ENCODE data around the gene SERBP1. TPM values are rescaled to one million over a fixed set of nuclear protein-coding genes. Genes with fewer than 3 reads are reported as not detected.
"Not testable (repeated sequence)": the region's sequence is repeated elsewhere in the genome, so short reads cannot be mapped to it uniquely, and the experiment has no call there.

Gene SERBP1
- total RNA-seq, 1 experiment from 2014 or later: 315 TPM

DNA sequence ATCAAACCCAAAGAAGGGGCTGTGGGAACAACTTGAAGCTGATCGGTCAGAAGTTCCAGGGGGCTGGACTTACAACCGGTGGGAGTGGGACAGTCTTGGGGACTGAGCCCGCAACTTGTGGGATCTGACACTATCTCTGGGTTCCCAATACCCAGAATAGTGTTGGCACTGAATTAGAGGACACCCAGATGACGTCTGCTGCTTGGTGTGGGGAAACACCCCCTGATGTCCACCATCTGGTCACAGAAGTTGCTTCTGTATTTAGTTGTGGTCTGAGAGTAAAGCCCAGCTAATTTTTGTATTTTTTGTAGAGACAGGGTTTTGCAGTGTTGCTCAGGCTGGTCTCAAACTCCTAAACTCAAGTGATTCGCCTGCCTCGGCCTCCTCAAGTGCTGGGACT, 28.8 kb downstream of the SERBP1 start:
- CTCF ChIA-PET: interaction anchor here (0.6 kb wide), 1 partner anchor 254 kb away, joined by 3 read pairs; no protein-coding TSS in a partner anchor
- intact Hi-C loops (cut with micrococcal nuclease): no loop called here
- no peaks in the 10 kb centered on the region for H3K27me3 Mint-ChIP-seq (ENCODE audit: insufficient read depth, unreplicated experiment)
- H3K4me1 Mint-ChIP-seq (ENCODE audit: insufficient read depth, unreplicated experiment): peaks cover 11% of the 10 kb centered on the region
- TF ChIP-seq, protein P1, sequence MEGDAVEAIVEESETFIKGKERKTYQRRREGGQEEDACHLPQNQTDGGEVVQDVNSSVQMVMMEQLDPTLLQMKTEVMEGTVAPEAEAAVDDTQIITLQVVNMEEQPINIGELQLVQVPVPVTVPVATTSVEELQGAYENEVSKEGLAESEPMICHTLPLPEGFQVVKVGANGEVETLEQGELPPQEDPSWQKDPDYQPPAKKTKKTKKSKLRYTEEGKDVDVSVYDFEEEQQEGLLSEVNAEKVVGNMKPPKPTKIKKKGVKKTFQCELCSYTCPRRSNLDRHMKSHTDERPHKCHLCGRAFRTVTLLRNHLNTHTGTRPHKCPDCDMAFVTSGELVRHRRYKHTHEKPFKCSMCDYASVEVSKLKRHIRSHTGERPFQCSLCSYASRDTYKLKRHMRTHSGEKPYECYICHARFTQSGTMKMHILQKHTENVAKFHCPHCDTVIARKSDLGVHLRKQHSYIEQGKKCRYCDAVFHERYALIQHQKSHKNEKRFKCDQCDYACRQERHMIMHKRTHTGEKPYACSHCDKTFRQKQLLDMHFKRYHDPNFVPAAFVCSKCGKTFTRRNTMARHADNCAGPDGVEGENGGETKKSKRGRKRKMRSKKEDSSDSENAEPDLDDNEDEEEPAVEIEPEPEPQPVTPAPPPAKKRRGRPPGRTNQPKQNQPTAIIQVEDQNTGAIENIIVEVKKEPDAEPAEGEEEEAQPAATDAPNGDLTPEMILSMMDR (IDR thresholded peaks at IDR 0.05; ENCODE audit: unreplicated experiment): no peak
- POLR2A ChIA-PET: interaction anchor here (0.6 to 2.1 kb wide), 7 partner anchors 8 to 61 kb away, joined by 3 to 7 read pairs (median 4); no protein-coding TSS in a partner anchor
- H3K9me3 Mint-ChIP-seq (ENCODE audit: unreplicated experiment): no peaks in the 10 kb centered on the region
- no TSS peak for BruUV-seq (replicated peaks)
- no peak overlapping the region for H3K4me3 Mint-ChIP-seq (ENCODE audit: unreplicated experiment)
- H3K27ac Mint-ChIP-seq (ENCODE audit: low read depth, unreplicated experiment): no peak overlapping the region
- no peak for DNase-seq (ENCODE audit: unreplicated experiment)
- H3K36me3 Mint-ChIP-seq (ENCODE audit: insufficient read depth, unreplicated experiment): peaks cover 49% of the 10 kb centered on the region

DNA sequence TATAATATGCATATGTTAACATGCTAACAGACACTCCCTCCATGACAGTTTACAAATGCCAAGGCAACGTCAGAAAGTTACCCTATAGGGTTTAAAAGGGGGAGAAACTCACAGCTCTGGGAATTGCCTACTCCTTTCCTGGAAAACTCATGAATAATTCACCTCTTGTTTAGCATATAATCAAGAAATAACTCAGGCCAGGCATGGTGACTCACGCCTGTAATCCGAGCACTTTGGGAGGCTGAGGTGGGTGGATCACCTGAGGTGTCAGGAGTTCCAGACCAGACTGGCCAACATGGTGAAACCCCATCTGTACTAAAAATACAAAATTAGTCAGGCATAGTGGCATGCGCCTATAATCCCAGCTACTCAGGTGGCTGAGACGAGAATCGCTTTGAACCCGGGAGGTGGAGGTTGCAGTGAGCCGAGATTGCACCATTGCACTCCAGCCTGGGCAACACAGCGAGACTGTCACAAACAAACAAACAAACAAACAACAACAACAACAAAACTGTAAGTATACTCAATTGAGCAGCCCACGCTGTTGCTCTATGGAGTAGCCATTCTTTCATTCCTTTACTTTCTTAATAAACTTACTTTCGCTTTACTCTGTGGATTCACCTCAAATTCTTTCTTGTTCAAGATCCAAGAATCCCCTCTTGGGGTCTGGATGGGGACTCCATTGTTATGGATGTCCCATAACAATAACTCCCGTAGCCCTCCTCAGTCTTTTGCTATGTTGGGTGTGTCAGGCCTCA, 30.0 kb downstream of the SERBP1 start:
- peak; percentile 86 for DNase-seq (ENCODE audit: unreplicated experiment)
- CTCF ChIA-PET: not testable (repeated sequence)
- POLR2A ChIA-PET: interaction anchor here (0.7 to 1.8 kb wide), 8 partner anchors 9 to 68 kb away, joined by 3 to 7 read pairs (median 4); partner anchors contain the start of gene SERBP1

DNA sequence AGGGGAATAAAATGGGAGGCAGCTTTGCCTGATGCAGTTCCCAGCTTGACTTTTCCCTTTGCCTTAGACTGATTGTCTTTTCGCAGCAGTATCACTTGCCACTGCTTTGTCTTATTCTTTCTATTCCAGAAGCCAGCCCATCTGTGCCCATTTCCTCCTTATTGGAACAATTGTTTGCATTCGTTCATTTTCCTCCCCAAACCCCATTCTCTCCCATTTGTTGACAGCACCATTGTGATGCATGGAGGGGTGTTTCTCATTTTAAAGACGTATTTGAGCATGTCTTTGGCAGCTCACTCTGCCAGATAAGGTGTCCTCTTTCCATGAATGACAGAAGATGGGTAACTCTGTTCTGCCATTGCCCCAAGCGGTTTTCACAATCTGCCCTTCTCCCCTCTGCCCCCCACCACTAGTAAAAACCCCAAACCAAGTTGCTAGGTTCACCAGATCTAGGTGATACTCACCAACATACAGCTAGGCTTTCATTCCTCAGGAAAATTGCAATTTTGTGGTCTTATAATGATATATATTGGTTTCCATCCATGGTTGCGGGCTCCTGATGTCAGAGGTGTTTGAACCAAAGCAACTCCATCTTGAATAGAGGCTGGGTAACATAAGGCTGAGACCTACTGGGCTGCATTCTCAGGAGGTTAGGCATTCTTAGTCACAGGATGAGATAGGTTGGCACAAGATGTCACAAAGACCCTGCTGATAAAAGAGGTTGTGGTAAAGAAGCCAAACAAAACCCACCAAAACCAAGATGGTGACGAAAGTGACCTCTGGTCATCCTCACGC, 30.8 kb downstream of the SERBP1 start:
- intact Hi-C loops (cut with micrococcal nuclease): no loop called here
- H3K4me3 Mint-ChIP-seq (ENCODE audit: unreplicated experiment): no peak overlapping the region
- CTCF ChIA-PET: no interaction called here
- no TSS peak for BruUV-seq (replicated peaks)
- H3K9me3 Mint-ChIP-seq (ENCODE audit: unreplicated experiment): no peaks in the 10 kb centered on the region
- POLR2A ChIA-PET: interaction anchor here (0.7 to 1.8 kb wide), 9 partner anchors 10 to 69 kb away, joined by 3 to 7 read pairs (median 4); partner anchors contain the start of gene SERBP1
- peaks cover 11% of the 10 kb centered on the region for H3K4me1 Mint-ChIP-seq (ENCODE audit: insufficient read depth, unreplicated experiment)
- DNase-seq (ENCODE audit: unreplicated experiment): no peak
- H3K27me3 Mint-ChIP-seq (ENCODE audit: insufficient read depth, unreplicated experiment): no peaks in the 10 kb centered on the region
- peak overlapping the region; percentile 69 for H3K27ac Mint-ChIP-seq (ENCODE audit: low read depth, unreplicated experiment)
- TF ChIP-seq, protein P1 (IDR thresholded peaks at IDR 0.05; ENCODE audit: unreplicated experiment): no peak
- H3K36me3 Mint-ChIP-seq (ENCODE audit: insufficient read depth, unreplicated experiment): peaks cover 30% of the 10 kb centered on the region

More for the DNA sequence above, 30.0 kb downstream of the SERBP1 start:
- H3K4me3 Mint-ChIP-seq (ENCODE audit: unreplicated experiment); BruUV-seq (replicated peaks); intact Hi-C loops (cut with micrococcal nuclease); H3K9me3 Mint-ChIP-seq (ENCODE audit: unreplicated experiment); H3K27me3 Mint-ChIP-seq (ENCODE audit: insufficient read depth, unreplicated experiment): not testable (repeated sequence)
- Mint-ChIP-seq H3K36me3 (ENCODE audit: insufficient read depth, unreplicated experiment) (peaks cover 37% of the 10 kb centered on the region), H3K27ac (ENCODE audit: low read depth, unreplicated experiment) (peak overlapping the region; percentile 69), H3K4me1 (ENCODE audit: insufficient read depth, unreplicated experiment) (peaks cover 11% of the 10 kb centered on the region)

DNA sequence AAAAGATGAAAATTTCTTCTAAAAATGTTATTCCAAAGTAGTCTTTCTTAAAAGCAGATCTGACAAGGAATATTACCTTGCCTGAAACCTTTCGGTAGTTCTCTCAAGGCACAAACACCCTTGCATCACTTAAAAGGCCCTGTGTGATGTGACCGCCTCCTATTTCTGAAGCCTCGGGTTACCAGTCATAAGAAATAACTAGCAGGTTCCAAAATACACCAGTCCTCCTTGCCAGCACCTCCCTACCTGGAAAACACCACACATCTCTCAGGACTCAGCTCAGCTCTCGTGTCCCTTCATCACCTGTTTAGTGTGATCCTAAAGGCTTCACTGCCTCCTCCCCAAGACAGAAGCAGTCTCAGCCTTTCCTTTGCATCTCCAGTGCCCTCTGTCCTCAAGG, 35.7 kb downstream of the SERBP1 start:
- intact Hi-C loops (cut with micrococcal nuclease): no loop called here
- peaks cover 28% of the 10 kb centered on the region for H3K36me3 Mint-ChIP-seq (ENCODE audit: insufficient read depth, unreplicated experiment)
- no TSS peak for BruUV-seq (replicated peaks)
- H3K9me3 Mint-ChIP-seq (ENCODE audit: unreplicated experiment): no peaks in the 10 kb centered on the region
- H3K27ac Mint-ChIP-seq (ENCODE audit: low read depth, unreplicated experiment): no peak overlapping the region
- POLR2A ChIA-PET: interaction anchor here (0.9 to 1.0 kb wide), 2 partner anchors 14 to 22 kb away, joined by 3 read pairs; no protein-coding TSS in a partner anchor
- TF ChIP-seq, protein P1 (IDR thresholded peaks at IDR 0.05; ENCODE audit: unreplicated experiment): no peak
- H3K27me3 Mint-ChIP-seq (ENCODE audit: insufficient read depth, unreplicated experiment): no peaks in the 10 kb centered on the region
- H3K4me3 Mint-ChIP-seq (ENCODE audit: unreplicated experiment): no peak overlapping the region
- CTCF ChIA-PET: interaction anchor here (0.6 to 3.0 kb wide), 3 partner anchors 47 to 181 kb away, joined by 3 to 13 read pairs (median 3); no protein-coding TSS in a partner anchor
- DNase-seq (ENCODE audit: unreplicated experiment): no peak
- H3K4me1 Mint-ChIP-seq (ENCODE audit: insufficient read depth, unreplicated experiment): peaks cover 12% of the 10 kb centered on the region

Measured in MCF 10A (cell line).